Nephron progenitor cell (in vitro differentiated cells): ENCODE results near the gene RPL11.
A peak's percentile ranks its signal among the peaks of the same experiment; 100 is the strongest.

Source experiments
- DNase-seq: peaks from one replicate; pipeline ENCODE4 v3.0.0; 2021
- H3K27ac Mint-ChIP-seq: 2 replicates; pipeline ENCODE4 v1.8.0; 2021; ENCODE audit warnings: mild to moderate bottlenecking, moderate library complexity, mixed read lengths
- H3K27me3 Mint-ChIP-seq: 2 replicates; pipeline ENCODE4 v1.8.0; 2021; ENCODE audit warnings: mild to moderate bottlenecking, low read depth, mixed read lengths; ENCODE audit not compliant: poor library complexity
- H3K36me3 Mint-ChIP-seq: 2 replicates; pipeline ENCODE4 v1.8.0; 2021; ENCODE audit warnings: low read depth, mixed read lengths
- H3K4me1 Mint-ChIP-seq: 2 replicates; pipeline ENCODE4 v1.8.0; 2021; ENCODE audit warnings: mixed read lengths
- H3K4me3 Mint-ChIP-seq: 2 replicates; pipeline ENCODE4 v1.8.0; 2021; ENCODE audit warnings: mild to moderate bottlenecking, moderate library complexity, mixed read lengths
- H3K9me3 Mint-ChIP-seq: 2 replicates; pipeline ENCODE4 v1.8.0; 2021; ENCODE audit warnings: mild to moderate bottlenecking, moderate library complexity, mixed read lengths
- CTCF ChIP-seq: fragments of 200-600 bp; sonication (generic); IDR thresholded peaks from 2 replicates; pipeline ENCODE4 v1.5.0; 2021; ENCODE audit warnings: antibody characterized with exemption

The RPL11 gene

GRCh38 chr1:23691499-23692307 lies at the start of gene RPL11:
RPL11 (plus strand) TSS chr1:23691806; CDS start chr1:23691824, 18 bp downstream.
- peaks cover 45% of the 10 kb centered on the region for H3K36me3 Mint-ChIP-seq
- H3K27ac Mint-ChIP-seq = peak within 1 kb of the TSS; percentile 100
- H3K4me3 Mint-ChIP-seq = peak within 1 kb of the TSS; percentile 98
- DNase-seq = peak; percentile 85
- peaks cover 1% of the 10 kb centered on the region for H3K27me3 Mint-ChIP-seq
- H3K9me3 Mint-ChIP-seq = peaks cover 15% of the 10 kb centered on the region
- H3K4me1 Mint-ChIP-seq = peaks cover 46% of the 10 kb centered on the region
- TF ChIP-seq CTCF = peak; percentile 80

- DNase-seq = peak; percentile 50
- H3K4me3 Mint-ChIP-seq = peak overlapping the region; percentile 69
- no peaks in the 10 kb centered on the region for H3K9me3 Mint-ChIP-seq
- no peak for TF ChIP-seq CTCF
- H3K4me1 Mint-ChIP-seq = peaks cover 75% of the 10 kb centered on the region
- H3K36me3 Mint-ChIP-seq = no peaks in the 10 kb centered on the region
- peaks cover 6% of the 10 kb centered on the region for H3K27me3 Mint-ChIP-seq
- H3K27ac Mint-ChIP-seq = peak overlapping the region; percentile 99
Measured at GRCh38 chr1:23643736-23644554, 47.7 kb upstream of the RPL11 start.

- Mint-ChIP-seq H3K4me1 (peaks cover 70% of the 10 kb centered on the region), H3K27ac (peak overlapping the region; percentile 99), H3K36me3 (no peaks in the 10 kb centered on the region), H3K9me3 (no peaks in the 10 kb centered on the region), H3K27me3 (peaks cover 11% of the 10 kb centered on the region), H3K4me3 (peak overlapping the region; percentile 69)
- no peak for DNase-seq
- TF ChIP-seq CTCF = no peak
Measured at GRCh38 chr1:23644555-23644866, 47.1 kb upstream of the RPL11 start.

- DNase-seq = no peak
- Mint-ChIP-seq H3K27ac (peak overlapping the region; percentile 99), H3K4me1 (peaks cover 63% of the 10 kb centered on the region), H3K9me3 (peaks cover 2% of the 10 kb centered on the region), H3K4me3 (peak overlapping the region; percentile 69), H3K36me3 (no peaks in the 10 kb centered on the region), H3K27me3 (peaks cover 12% of the 10 kb centered on the region)
- TF ChIP-seq CTCF = no peak
Measured at GRCh38 chr1:23645338-23645737, 46.3 kb upstream of the RPL11 start.

GRCh38 chr1:23646091-23646490 lies 45.5 kb upstream of the RPL11 start:
- H3K27ac Mint-ChIP-seq = no peak overlapping the region
- peak overlapping the region; percentile 7 for H3K4me3 Mint-ChIP-seq
- H3K27me3 Mint-ChIP-seq = peaks cover 13% of the 10 kb centered on the region
- DNase-seq = no peak
- peaks cover 4% of the 10 kb centered on the region for H3K9me3 Mint-ChIP-seq
- no peak for TF ChIP-seq CTCF
- H3K36me3 Mint-ChIP-seq = no peaks in the 10 kb centered on the region
- H3K4me1 Mint-ChIP-seq = peaks cover 65% of the 10 kb centered on the region
